Fibroblast of lung (primary cell): ENCODE results near the gene CD36.

Source experiments
- EZH2 ChIP-seq: IDR thresholded peaks from 2 replicates; pipeline ENCODE4 v1.5.1; 2012; ENCODE audit warnings: low read length, control low read depth, mild to moderate bottlenecking; ENCODE audit errors: missing control alignments
- TF ChIP-seq, protein P1 (sequence below), 2 donors: IDR thresholded peaks in 1 of 2; conservative IDR thresholded peaks in 1 of 2; 1 replicate in 1 of 2; 2 replicates in 1 of 2; pipeline ENCODE4 v1.5.1; 2011 to 2012; ENCODE audit warnings: low read length in 2 of 2, control low read depth in 1 of 2, inconsistent platforms in 1 of 2, low read depth in 1 of 2, mild to moderate bottlenecking in 1 of 2

DNA sequence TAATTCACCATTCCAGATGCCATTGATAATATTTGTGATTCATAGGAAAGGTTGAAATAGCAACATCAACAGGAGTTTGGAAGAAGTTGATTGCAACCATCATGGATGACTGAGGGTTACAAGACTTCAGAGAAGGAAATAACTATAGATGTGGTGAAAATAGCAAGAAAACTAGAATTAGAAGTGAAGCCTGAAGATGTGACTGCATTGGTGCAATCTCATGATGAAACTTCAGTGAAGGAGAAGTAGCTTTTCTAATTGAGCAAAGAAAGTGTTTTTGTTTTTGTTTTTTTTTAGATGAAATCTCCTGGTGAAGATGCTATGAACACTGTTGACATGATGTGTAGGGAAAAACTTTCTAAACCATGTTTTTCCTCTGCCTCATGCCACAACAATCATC is 18.7 kb upstream of the CD36 start:
- TF ChIP-seq, protein P1, sequence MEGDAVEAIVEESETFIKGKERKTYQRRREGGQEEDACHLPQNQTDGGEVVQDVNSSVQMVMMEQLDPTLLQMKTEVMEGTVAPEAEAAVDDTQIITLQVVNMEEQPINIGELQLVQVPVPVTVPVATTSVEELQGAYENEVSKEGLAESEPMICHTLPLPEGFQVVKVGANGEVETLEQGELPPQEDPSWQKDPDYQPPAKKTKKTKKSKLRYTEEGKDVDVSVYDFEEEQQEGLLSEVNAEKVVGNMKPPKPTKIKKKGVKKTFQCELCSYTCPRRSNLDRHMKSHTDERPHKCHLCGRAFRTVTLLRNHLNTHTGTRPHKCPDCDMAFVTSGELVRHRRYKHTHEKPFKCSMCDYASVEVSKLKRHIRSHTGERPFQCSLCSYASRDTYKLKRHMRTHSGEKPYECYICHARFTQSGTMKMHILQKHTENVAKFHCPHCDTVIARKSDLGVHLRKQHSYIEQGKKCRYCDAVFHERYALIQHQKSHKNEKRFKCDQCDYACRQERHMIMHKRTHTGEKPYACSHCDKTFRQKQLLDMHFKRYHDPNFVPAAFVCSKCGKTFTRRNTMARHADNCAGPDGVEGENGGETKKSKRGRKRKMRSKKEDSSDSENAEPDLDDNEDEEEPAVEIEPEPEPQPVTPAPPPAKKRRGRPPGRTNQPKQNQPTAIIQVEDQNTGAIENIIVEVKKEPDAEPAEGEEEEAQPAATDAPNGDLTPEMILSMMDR (conservative IDR thresholded peaks at IDR 0.05 in 1 of 2, IDR thresholded peaks at IDR 0.05 in 1 of 2; ENCODE audit: low read depth in 1 of 2, low read length in 2 of 2), result no peak
- no peak for TF ChIP-seq EZH2
